Stimulated activated naive CD4-positive, alpha-beta T cell (primary cell): ENCODE results near the gene ZNF236.
A peak's percentile ranks its signal among the peaks of the same experiment; 100 is the strongest.

Source experiments
- DNase-seq, 6 experiments: peaks; one replicate each; lab custom pipeline; 2025; lab: John Stamatoyannopoulos, UW

ZNF236 gene

GRCh38 chr18:76973520-76974266, 151.3 kb downstream of the ZNF236 start:
- no peak for DNase-seq

GRCh38 chr18:76974386-76974785, 152.0 kb downstream of the ZNF236 start:
- DNase-seq = no peak

GRCh38 chr18:76975577-76976110, 153.3 kb downstream of the ZNF236 start:
- DNase-seq = no peak

- no peak for DNase-seq
Measured at GRCh38 chr18:76977108-76977621, 154.8 kb downstream of the ZNF236 start.

- DNase-seq = no peak
Measured at GRCh38 chr18:76977684-76978232, 155.4 kb downstream of the ZNF236 start.

- no peak for DNase-seq
Measured at GRCh38 chr18:76978616-76979015, 156.3 kb downstream of the ZNF236 start.

- no peak for DNase-seq
Measured at GRCh38 chr18:76979111-76979751, 156.9 kb downstream of the ZNF236 start.

GRCh38 chr18:76979906-76980305, 157.5 kb downstream of the ZNF236 start:
- DNase-seq = no peak

- no peak for DNase-seq
Measured at GRCh38 chr18:76980663-76981395, 158.5 kb downstream of the ZNF236 start.

GRCh38 chr18:76981396-76981968, 159.1 kb downstream of the ZNF236 start:
- DNase-seq = no peak

- no peak for DNase-seq
Measured at GRCh38 chr18:76982038-76982437, 159.7 kb downstream of the ZNF236 start.

GRCh38 chr18:76982841-76983583, 160.7 kb downstream of the ZNF236 start:
- DNase-seq = peak; percentile 64 to 85 (median 76)

- no peak for DNase-seq
Measured at GRCh38 chr18:76983613-76984051, 161.3 kb downstream of the ZNF236 start.

- DNase-seq = no peak
Measured at GRCh38 chr18:76984193-76985155, 162.1 kb downstream of the ZNF236 start.

- no peak for DNase-seq
Measured at GRCh38 chr18:76985156-76985950, 163.0 kb downstream of the ZNF236 start.

GRCh38 chr18:76985951-76986236, 163.5 kb downstream of the ZNF236 start:
- DNase-seq = no peak

GRCh38 chr18:76986406-76986805, 164.0 kb downstream of the ZNF236 start:
- DNase-seq = no peak

- no peak for DNase-seq
Measured at GRCh38 chr18:76988031-76988826, 165.9 kb downstream of the ZNF236 start.
